Stimulated activated CD4-positive, alpha-beta T cell treated with anti-CD3 and anti-CD28 coated beads, Interleukin-1b, Interleukin-23, amount 100 ng/mL, for 1 hour (primary cell): ENCODE results near the gene CCNI.
A peak's percentile ranks its signal among the peaks of the same experiment; 100 is the strongest.

Experiments used
- DNase-seq, 2 donors: peaks; one replicate each; pipeline ENCODE4 v3.0.0-alpha.2; 2020; ENCODE audit warnings: low read depth in 2 of 2

The CCNI gene

DNA sequence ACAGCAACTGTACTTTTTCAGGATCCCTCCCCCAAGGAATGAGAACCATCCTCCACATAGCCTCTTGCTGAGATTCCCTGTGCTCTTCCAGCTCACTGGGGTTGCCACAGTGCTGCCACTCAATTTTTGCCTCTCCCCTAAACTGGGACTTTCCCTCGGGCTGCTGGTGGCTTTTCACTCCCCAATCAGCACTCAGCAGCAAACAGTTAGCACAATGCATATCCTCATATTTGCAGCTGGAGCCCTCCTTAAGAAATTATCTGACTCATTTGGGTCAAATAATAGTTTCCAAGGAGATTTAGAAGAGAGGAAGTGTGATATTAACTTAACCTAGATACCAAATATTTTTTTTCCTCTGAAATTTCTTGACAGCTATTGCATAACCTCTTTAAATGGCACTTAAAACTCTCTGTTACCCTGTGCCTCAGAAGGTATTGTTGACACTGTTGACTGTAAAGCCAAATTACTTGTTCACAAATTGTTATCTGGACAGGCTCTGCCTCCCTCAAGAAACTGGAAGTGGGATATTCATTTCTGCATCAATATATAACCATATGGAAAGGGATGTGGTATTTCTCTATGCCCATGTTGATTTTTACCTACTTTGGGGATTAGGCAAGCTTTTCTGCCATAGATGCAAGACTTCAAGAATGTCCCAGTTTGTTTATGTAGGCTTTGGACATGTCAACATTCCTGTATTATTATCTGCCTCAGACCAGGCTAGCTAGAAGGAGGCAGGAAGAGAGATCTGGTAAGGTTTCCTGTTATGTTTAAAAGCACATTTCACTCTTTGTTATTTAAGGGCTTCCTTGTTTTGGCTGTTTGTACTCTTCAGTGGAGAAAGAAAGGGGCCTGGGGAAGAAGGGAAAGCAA lies 68.2 kb downstream of the CCNI start:
- peak in 1 of 2 donors; percentile 5 for DNase-seq

DNA sequence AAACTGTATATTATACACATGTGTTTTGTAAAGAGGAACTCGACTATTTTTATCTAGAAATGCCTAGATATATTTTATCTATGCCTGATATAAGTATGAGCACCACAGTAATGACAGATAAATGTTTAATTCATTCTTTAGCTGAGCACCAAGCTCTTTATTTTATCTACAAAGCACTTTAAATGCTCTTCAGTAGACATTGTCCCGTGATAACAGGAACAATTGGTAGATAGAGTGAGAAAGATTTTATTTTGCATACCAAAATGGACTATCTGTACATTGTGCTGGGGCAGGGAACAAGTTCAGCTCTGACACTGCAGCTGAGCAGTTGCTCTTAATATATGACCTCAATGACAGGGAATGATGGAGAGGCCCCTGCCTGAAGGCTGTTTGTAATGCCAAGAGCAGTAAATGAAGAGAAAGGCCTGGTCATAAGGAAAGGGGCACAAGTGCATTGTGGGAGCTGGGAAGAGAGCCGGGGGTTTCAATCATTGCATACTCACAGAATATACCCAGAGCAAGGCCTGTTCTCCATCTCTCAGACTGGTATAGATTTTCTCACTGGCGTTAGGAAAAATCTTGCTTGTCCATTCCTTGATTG lies 68.9 kb downstream of the CCNI start:
- DNase-seq: no peak

DNA sequence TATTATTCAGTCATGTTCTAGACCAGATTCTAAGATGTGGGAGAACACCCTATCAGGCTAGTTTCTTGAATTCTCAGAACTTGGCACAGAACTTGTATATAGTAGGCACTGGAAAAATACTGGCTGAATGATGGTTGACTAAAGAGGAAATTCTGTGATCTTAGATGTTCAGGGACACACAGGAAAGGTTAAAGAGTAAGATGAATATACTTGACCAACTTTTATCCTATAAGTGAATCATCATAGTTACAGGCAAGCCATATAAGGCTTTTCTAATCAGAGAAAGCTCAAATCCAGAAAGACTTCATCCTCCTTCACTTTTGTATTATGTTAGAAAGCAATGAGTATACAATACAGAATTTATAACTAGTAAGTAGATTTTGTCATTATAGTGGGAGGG lies 72.4 kb downstream of the CCNI start:
- DNase-seq: no peak

DNA sequence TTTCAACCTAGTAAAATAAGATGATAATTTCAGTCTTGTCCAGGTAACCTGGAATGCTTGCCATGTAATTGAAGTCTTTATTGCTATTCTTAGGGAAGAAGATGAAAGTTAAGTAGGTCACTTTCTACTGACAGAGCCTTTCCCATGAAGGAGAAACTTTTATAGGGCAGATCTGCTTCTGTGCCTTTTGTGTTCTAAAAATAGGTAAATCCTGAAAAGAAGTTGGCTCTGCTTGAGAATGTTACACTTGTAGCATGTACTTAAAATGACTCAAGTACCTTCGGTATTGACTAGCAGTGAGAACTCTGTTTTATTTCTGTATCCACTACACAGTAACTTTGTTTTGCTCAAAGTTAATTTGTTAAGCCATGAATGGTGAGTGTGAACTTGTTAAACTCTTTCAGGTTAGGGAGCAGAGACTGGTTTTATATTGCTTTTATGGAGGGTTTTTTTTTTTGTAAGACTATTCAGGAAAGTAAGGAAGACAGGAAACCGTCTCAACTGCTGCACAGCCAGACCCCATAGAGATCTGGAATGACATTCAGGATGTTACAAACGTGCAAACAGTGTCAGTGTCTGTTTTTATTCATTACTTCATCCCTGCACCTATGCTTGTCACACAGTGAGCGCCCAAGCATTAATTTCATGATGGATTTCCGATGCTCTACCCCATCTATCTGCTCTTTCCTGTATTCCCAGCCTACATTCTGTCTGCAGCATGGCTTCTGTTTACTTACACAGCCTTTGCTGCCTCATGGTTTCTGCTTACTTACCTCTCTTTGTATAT lies 73.3 kb downstream of the CCNI start:
- DNase-seq: no peak

DNA sequence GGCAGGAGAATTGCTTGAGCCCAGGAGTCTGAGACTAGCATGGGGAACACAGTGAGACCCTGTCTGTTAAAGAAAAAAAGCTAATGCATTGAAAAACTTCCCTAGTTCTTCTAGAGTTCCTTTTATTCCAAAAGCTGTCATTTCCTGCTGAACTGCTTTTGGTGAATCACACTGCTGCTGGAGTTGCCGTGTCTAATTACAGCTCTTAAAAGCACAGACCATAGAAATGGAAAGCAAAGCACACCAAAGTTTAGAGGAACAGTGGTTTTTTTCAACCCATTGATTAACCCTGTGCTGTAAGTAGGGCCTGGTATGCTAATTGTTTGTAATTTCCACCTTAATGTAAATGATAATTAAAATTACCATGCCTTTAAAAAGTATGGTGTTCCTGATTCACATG lies 73.9 kb downstream of the CCNI start:
- no peak for DNase-seq

DNA sequence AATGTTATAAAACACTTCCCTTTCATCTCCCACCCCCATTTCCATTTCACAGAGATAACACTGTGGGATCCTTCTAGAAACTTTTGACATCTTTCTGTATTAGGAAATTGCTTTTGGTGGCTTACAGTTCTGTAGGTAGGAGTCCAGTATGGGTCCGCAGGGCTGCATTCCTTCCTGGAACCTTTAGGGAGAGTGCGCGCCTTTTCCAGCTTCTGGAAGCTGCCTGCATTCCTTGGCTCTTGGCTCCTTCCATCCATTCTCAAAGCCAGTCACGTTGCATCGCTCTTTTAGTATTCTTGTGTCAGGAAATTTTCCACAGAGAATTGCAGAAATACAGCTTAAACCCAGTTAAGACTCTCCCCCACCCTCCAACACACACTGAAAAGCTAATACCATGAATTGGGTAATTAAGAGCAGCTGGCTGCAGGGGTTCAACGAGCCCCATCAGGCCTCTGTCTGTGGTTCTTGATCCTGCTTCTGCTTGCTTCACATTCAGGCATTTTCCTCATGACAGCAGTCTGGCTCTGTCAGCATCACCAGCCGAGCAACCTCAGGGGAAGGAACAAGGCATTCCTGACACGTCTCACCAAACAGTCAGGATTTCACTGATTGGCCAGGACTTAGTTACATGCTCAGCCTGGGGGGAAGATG lies 77.4 kb downstream of the CCNI start:
- DNase-seq: no peak

DNA sequence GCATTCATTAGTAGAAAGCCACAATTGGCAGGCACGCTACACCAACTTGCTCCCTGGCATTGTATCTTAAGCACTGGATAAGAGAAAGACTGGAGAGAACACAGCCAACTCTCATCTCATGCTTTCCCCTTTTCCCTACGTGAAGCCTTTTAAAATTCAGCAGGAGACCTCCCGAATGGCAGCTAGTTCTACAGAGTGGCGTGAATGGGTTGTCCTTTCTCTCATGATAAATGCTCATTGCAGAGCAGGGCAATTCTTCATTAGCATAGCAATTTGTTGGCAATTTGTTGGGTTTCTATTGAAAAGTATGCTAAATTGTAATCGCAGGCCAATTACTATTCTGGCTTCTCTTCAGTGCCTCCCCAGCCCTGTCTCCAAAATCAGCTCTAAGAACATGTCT lies 78.3 kb downstream of the CCNI start:
- no peak for DNase-seq
